Vagina (tissue), 2 donors: ENCODE results near the gene FAM76A. TPM values are rescaled to one million over a fixed set of nuclear protein-coding genes. Genes with fewer than 3 reads are reported as not detected.

Experiments
- DNase-seq, 2 donors: peaks; one replicate each; pipeline ENCODE4 v3.0.0-alpha.2; 2017; ENCODE audit errors: extremely low spot score in 2 of 2
- H3K27ac ChIP-seq: fragments of 200-600 bp; sonication (generic); one replicate; pipeline ENCODE4 v1.5.1; 2019
- H3K27me3 ChIP-seq: fragments of 200-600 bp; sonication (generic); one replicate; pipeline ENCODE4 v1.5.1; 2019
- H3K36me3 ChIP-seq, 2 donors: fragments of 200-600 bp; sonication (generic); one replicate each; pipeline ENCODE4 v1.5.1; 2017 to 2019
- H3K4me1 ChIP-seq: fragments of 200-600 bp; sonication (generic); one replicate; pipeline ENCODE4 v1.5.1; 2019
- H3K4me3 ChIP-seq, 2 donors: fragments of 200-600 bp; sonication (generic); 1 replicate in 1 of 2; 2 replicates in 1 of 2; pipeline ENCODE4 v1.5.1; 2016 to 2019
- H3K9me3 ChIP-seq: fragments of 200-600 bp; sonication (generic); one replicate; pipeline ENCODE4 v1.5.1; 2019
- POLR2A ChIP-seq, 2 donors: fragments of 450-650 bp; IDR thresholded peaks; one replicate each; pipeline ENCODE4 v1.6.1; 2017; ENCODE audit warnings: antibody characterized with exemption in 2 of 2, mild to moderate bottlenecking in 2 of 2, moderate library complexity in 2 of 2
- POLR2AphosphoS5 ChIP-seq, 2 donors: sonication (generic); formaldehyde crosslinking; IDR thresholded peaks; one replicate each; pipeline ENCODE4 v1.9.0; 2017; ENCODE audit warnings: antibody characterized with exemption in 2 of 2, mild to moderate bottlenecking in 2 of 2, low read depth in 1 of 2; ENCODE audit not compliant: insufficient read depth in 1 of 2
- intact Hi-C: fragments of 100-400 bp; cut with DNase I; formaldehyde crosslinking; loops from one replicate; pipeline ENCODE4 v1.15.1; 2023
- total RNA-seq: library from RNA; depleted of rRNA; stranded (reverse); fragments of >200 nt; gene quantifications from one replicate; pipeline ENCODE4 v1.2.3, GENCODE V29; 2016
- TF ChIP-seq, protein P1 (sequence below), 3 experiments: fragments of 450-650 bp in 2 of 3; fragments of 200-600 bp in 1 of 3; sonication (generic) in 1 of 3; IDR thresholded peaks; one replicate each; pipeline ENCODE4 v1.5.1; 2017 to 2019; ENCODE audit warnings: antibody characterized with exemption in 3 of 3, mild to moderate bottlenecking in 2 of 3, moderate library complexity in 2 of 3

FAM76A gene
- total RNA-seq, 1 donor from 2014 or later: 16.7 TPM

- Histone ChIP-seq H3K36me3 (peaks cover 0 to 22% of the 10 kb centered on the region in 2 donors), H3K27me3 (no peaks in the 10 kb centered on the region), H3K4me1 (no peaks in the 10 kb centered on the region), H3K27ac (no peak overlapping the region), H3K9me3 (no peaks in the 10 kb centered on the region), H3K4me3 (no peak overlapping the region)
- no peak for DNase-seq
- intact Hi-C loops: no loop called here
- no peak for TF ChIP-seq POLR2A (IDR thresholded peaks at IDR 0.05)
- TF ChIP-seq, protein P1, sequence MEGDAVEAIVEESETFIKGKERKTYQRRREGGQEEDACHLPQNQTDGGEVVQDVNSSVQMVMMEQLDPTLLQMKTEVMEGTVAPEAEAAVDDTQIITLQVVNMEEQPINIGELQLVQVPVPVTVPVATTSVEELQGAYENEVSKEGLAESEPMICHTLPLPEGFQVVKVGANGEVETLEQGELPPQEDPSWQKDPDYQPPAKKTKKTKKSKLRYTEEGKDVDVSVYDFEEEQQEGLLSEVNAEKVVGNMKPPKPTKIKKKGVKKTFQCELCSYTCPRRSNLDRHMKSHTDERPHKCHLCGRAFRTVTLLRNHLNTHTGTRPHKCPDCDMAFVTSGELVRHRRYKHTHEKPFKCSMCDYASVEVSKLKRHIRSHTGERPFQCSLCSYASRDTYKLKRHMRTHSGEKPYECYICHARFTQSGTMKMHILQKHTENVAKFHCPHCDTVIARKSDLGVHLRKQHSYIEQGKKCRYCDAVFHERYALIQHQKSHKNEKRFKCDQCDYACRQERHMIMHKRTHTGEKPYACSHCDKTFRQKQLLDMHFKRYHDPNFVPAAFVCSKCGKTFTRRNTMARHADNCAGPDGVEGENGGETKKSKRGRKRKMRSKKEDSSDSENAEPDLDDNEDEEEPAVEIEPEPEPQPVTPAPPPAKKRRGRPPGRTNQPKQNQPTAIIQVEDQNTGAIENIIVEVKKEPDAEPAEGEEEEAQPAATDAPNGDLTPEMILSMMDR (IDR thresholded peaks at IDR 0.05): no peak
- TF ChIP-seq POLR2AphosphoS5 (IDR thresholded peaks at IDR 0.05; ENCODE audit: insufficient read depth in 1 of 2, low read depth in 1 of 2): no peak
These were observed 36.3 kb downstream of the FAM76A start for GRCh38 chr1:27762033-27762432.

GRCh38 chr1:27763358-27763757, 37.6 kb downstream of the FAM76A start:
- intact Hi-C loops: no loop called here
- no peak overlapping the region for H3K27ac ChIP-seq
- H3K4me3 ChIP-seq: no peak overlapping the region
- TF ChIP-seq POLR2A (IDR thresholded peaks at IDR 0.05) (no peak), POLR2AphosphoS5 (IDR thresholded peaks at IDR 0.05; ENCODE audit: insufficient read depth in 1 of 2, low read depth in 1 of 2) (no peak)
- TF ChIP-seq, protein P1 (IDR thresholded peaks at IDR 0.05): no peak
- no peaks in the 10 kb centered on the region for H3K9me3 ChIP-seq
- no peaks in the 10 kb centered on the region for H3K27me3 ChIP-seq
- H3K4me1 ChIP-seq: no peaks in the 10 kb centered on the region
- H3K36me3 ChIP-seq: peaks cover 0 to 15% of the 10 kb centered on the region in 2 donors
- no peak for DNase-seq

DNA sequence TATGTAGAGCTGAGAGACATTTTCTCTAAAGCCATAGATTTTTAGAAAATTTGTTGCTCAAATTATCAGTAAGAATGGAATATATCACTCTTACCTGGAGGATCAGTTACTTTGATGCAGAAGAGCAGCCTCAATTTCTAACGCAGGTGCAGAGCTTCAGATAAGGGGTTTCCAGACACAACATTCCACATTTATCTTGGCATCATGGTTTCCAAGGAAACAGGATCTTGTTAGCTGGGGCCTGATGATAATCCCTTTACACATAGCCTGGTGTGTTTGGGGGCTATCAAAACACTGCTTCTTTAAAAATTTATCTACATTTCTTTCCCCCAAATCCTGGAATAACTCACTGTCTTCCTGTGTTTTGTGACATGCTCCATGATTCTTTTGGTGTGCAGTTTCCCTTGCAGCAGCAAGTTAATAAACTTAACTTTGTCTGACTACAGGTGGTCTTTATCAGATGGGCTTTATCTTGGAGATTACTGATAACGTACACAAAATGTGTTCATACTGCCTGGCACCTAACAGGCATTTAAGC, 44.6 kb downstream of the FAM76A start:
- no peak overlapping the region for H3K27ac ChIP-seq
- H3K36me3 ChIP-seq: no peaks in the 10 kb centered on the region
- no peak for DNase-seq
- H3K9me3 ChIP-seq: no peaks in the 10 kb centered on the region
- H3K27me3 ChIP-seq: no peaks in the 10 kb centered on the region
- intact Hi-C loops: loop anchor here (5.0 kb wide), 1 partner anchor 43 kb away; the partner anchor contains the start of gene FAM76A
- H3K4me3 ChIP-seq: no peak overlapping the region
- no peak for TF ChIP-seq POLR2A (IDR thresholded peaks at IDR 0.05)
- TF ChIP-seq POLR2AphosphoS5 (IDR thresholded peaks at IDR 0.05; ENCODE audit: insufficient read depth in 1 of 2, low read depth in 1 of 2): no peak
- TF ChIP-seq, protein P1 (IDR thresholded peaks at IDR 0.05): no peak
- H3K4me1 ChIP-seq: peaks cover 17% of the 10 kb centered on the region

GRCh38 chr1:27772036-27772931, 46.5 kb downstream of the FAM76A start:
- Histone ChIP-seq H3K36me3 (no peaks in the 10 kb centered on the region), H3K27me3 (no peaks in the 10 kb centered on the region), H3K27ac (peak overlapping the region; percentile 85), H3K4me1 (peaks cover 24% of the 10 kb centered on the region), H3K9me3 (no peaks in the 10 kb centered on the region), H3K4me3 (peak overlapping the region; percentile 77 to 98)
- no peak for DNase-seq
- intact Hi-C loops: loop anchor here (5.0 kb wide), 1 partner anchor 45 kb away; the partner anchor contains the start of gene FAM76A
- TF ChIP-seq POLR2AphosphoS5 (IDR thresholded peaks at IDR 0.05; ENCODE audit: insufficient read depth in 1 of 2, low read depth in 1 of 2): no peak
- TF ChIP-seq, protein P1 (IDR thresholded peaks at IDR 0.05): no peak
- no peak for TF ChIP-seq POLR2A (IDR thresholded peaks at IDR 0.05)
